Smooth muscle cell (in vitro differentiated cells): ENCODE measurements around the gene PADI4. TPM values are rescaled to one million over a fixed set of nuclear protein-coding genes. Genes with fewer than 3 reads are reported as not detected.

Source experiments
- DNase-seq: peaks from one replicate; lab custom pipeline; 2025; ENCODE audit not compliant: unreplicated experiment; lab: John Stamatoyannopoulos, UW
- H2AFZ ChIP-seq: fragments of 200-600 bp; sonication (generic); 2 replicates; pipeline ENCODE4 v1.6.0; 2016; ENCODE audit warnings: antibody characterized with exemption, low read depth, mild to moderate bottlenecking
- H3F3A ChIP-seq: fragments of 200-600 bp; sonication (generic); 2 replicates; pipeline ENCODE4 v1.6.0; 2017; ENCODE audit warnings: antibody characterized with exemption, low read depth
- H3K27ac ChIP-seq: fragments of 200-600 bp; sonication (generic); 2 replicates; pipeline ENCODE4 v1.5.1; 2016; ENCODE audit warnings: low read depth, mild to moderate bottlenecking
- H3K27me3 ChIP-seq: fragments of 200-600 bp; sonication (generic); 2 replicates; pipeline ENCODE4 v1.6.1; 2016; ENCODE audit warnings: low read depth, mild to moderate bottlenecking
- H3K36me3 ChIP-seq: fragments of 200-600 bp; sonication (generic); 2 replicates; pipeline ENCODE4 v1.5.1; 2016; ENCODE audit warnings: low read depth
- H3K4me1 ChIP-seq: fragments of 200-600 bp; sonication (generic); 2 replicates; pipeline ENCODE4 v1.5.1; 2016; ENCODE audit warnings: low read depth
- H3K4me2 ChIP-seq: fragments of 200-600 bp; sonication (generic); 2 replicates; pipeline ENCODE4 v1.6.0; 2016; ENCODE audit warnings: mild to moderate bottlenecking
- H3K4me3 ChIP-seq: fragments of 200-600 bp; sonication (generic); 2 replicates; pipeline ENCODE4 v1.5.1; 2016; ENCODE audit warnings: mild to moderate bottlenecking
- H3K79me2 ChIP-seq: fragments of 200-600 bp; sonication (generic); 2 replicates; pipeline ENCODE4 v1.6.0; 2016; ENCODE audit warnings: low read depth, mild to moderate bottlenecking
- H3K9ac ChIP-seq: fragments of 200-600 bp; sonication (generic); 2 replicates; pipeline ENCODE4 v1.6.0; 2016; ENCODE audit warnings: low read depth
- H3K9me3 ChIP-seq: fragments of 200-600 bp; sonication (generic); replicated peaks from 2 replicates; pipeline ENCODE4 v1.5.1; 2016; ENCODE audit warnings: low read depth
- H4K20me1 ChIP-seq: fragments of 200-600 bp; sonication (generic); 2 replicates; pipeline ENCODE4 v1.6.0; 2016; ENCODE audit warnings: low read depth
- WGBS: methylation state at CpG from one replicate; pipeline ENCODE4 v1.1.7; 2016; ENCODE audit warnings: low lambda C conversion rate; 5-methylcytosine and 5-hydroxymethylcytosine counted together
- polyA plus RNA-seq: library from polyadenylated mRNA; unstranded; fragments of >200 nt; fragmentation: Nextera tagmentation; extraction: Ambion mirVana; gene quantifications from 2 replicates; pipeline ENCODE4 v1.2.1, GENCODE V29; 2016
- total RNA-seq: library from RNA; depleted of rRNA; stranded (reverse); fragments of >200 nt; gene quantifications from 2 replicates; pipeline ENCODE4 v1.2.3, GENCODE V29; 2014
- TF ChIP-seq, protein P1 (sequence below): fragments of 200-600 bp; sonication (generic); IDR thresholded peaks from 2 replicates; pipeline ENCODE4 v1.5.1; 2017; ENCODE audit warnings: borderline replicate concordance, mild to moderate bottlenecking, antibody characterized with exemption; ENCODE audit not compliant: insufficient read depth, poor library complexity, severe bottlenecking

PADI4 gene
- total and polyA plus RNA-seq, 2 experiments from 2014 or later, result not detected

DNA sequence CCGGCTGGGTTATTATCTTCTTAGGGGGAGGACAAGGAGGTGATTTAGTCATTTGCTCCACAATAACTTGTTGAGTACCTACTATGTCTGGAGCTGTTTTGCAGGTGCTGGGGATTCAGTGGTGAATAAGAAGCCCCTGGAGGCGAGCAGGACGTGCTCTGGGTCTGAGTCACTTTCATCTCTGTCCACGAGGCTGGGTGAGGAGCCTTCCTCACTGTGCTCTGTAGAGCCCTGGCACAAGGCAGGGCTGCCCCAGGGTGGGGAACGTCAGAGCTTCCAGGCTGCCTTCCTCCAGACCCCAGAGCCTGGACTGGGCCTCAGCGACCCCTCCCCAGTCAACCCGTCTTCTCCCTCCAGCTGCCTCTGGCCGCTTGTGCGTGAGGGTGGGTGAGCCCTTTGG, 61.5 kb downstream of the PADI4 start:
- Histone ChIP-seq H3K36me3 (no peaks in the 10 kb centered on the region), H3K9ac (no peak overlapping the region), H3K27me3 (peaks cover 7% of the 10 kb centered on the region), H3F3A (no peaks in the 10 kb centered on the region), H3K79me2 (no peaks in the 10 kb centered on the region), H3K9me3 (no peaks in the 10 kb centered on the region), H4K20me1 (no peaks in the 10 kb centered on the region), H2AFZ (no peak overlapping the region), H3K4me1 (no peaks in the 10 kb centered on the region), H3K4me3 (no peak overlapping the region), H3K4me2 (no peak overlapping the region), H3K27ac (no peak overlapping the region)
- DNase-seq, result no peak
- 41% methylated on average over 9 of the region's 9 CpGs for WGBS
- TF ChIP-seq, protein P1, sequence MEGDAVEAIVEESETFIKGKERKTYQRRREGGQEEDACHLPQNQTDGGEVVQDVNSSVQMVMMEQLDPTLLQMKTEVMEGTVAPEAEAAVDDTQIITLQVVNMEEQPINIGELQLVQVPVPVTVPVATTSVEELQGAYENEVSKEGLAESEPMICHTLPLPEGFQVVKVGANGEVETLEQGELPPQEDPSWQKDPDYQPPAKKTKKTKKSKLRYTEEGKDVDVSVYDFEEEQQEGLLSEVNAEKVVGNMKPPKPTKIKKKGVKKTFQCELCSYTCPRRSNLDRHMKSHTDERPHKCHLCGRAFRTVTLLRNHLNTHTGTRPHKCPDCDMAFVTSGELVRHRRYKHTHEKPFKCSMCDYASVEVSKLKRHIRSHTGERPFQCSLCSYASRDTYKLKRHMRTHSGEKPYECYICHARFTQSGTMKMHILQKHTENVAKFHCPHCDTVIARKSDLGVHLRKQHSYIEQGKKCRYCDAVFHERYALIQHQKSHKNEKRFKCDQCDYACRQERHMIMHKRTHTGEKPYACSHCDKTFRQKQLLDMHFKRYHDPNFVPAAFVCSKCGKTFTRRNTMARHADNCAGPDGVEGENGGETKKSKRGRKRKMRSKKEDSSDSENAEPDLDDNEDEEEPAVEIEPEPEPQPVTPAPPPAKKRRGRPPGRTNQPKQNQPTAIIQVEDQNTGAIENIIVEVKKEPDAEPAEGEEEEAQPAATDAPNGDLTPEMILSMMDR, result no peak

DNA sequence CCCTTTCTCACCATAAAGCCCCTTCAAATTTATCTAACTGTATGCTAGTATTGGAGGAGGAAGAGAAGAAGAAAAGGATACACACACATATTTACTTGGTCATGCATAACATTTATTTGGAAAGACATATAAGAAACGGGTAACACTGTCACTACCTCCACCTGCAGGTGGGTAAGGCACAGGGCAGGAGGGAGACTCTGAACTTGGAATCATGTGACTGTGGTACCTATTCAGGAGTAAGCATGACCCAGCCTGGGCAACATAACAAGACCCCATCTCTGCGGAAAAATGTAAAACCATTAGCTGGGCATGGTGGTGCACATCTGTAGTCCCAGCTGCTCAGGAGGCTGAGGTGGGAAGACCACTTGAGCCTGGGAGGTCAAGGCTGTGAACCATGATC, 62.6 kb downstream of the PADI4 start:
- WGBS, result 74% methylated on average over 2 of the region's 2 CpGs
- TF ChIP-seq, protein P1, result peak; percentile 11
- Histone ChIP-seq H3F3A (no peaks in the 10 kb centered on the region), H3K27ac (no peak overlapping the region), H3K27me3 (peaks cover 7% of the 10 kb centered on the region), H3K9ac (no peak overlapping the region), H3K4me3 (no peak overlapping the region), H3K36me3 (no peaks in the 10 kb centered on the region), H3K4me2 (no peak overlapping the region), H3K79me2 (no peaks in the 10 kb centered on the region), H2AFZ (no peak overlapping the region), H4K20me1 (no peaks in the 10 kb centered on the region), H3K9me3 (no peaks in the 10 kb centered on the region), H3K4me1 (no peaks in the 10 kb centered on the region)
- DNase-seq, result no peak

DNA sequence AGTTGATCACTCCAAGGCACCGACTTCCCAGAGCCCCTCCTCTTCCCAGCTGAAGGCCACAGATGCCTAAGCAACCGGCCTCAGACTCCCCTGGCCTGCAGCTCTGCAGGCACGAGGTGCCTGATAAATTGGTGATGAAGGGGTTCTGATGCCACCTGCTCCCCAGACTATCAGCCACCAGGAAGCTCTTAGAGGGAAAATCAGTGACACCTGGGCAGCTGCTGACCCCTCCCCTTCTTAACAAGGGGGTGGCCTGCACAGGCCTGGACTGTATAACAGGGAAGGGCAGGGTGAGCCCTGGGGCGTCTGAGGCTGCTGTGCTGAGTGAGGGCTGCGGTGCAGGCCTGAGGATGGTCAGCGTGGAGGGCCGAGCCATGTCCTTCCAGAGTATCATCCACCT, 63.9 kb downstream of the PADI4 start, which contains the start of gene PADI6:
Gene PADI6 (plus strand): TSS at position 301 of the 400 bp plus-strand sequence. CDS start 50 bp downstream, at position 351.
- Histone ChIP-seq H3K27ac (no peak within 1 kb of the TSS), H3K9ac (no peak within 1 kb of the TSS), H3F3A (no peaks in the 10 kb centered on the region), H3K4me3 (no peak within 1 kb of the TSS), H3K4me2 (no peak within 1 kb of the TSS), H4K20me1 (no peaks in the 10 kb centered on the region), H3K4me1 (no peaks in the 10 kb centered on the region), H3K9me3 (no peaks in the 10 kb centered on the region), H3K27me3 (no peaks in the 10 kb centered on the region), H3K36me3 (no peaks in the 10 kb centered on the region), H2AFZ (no peak within 1 kb of the TSS), H3K79me2 (no peaks in the 10 kb centered on the region)
- TF ChIP-seq, protein P1, result no peak
- DNase-seq, result no peak
- 85% methylated on average over 7 of the region's 7 CpGs for WGBS

DNA sequence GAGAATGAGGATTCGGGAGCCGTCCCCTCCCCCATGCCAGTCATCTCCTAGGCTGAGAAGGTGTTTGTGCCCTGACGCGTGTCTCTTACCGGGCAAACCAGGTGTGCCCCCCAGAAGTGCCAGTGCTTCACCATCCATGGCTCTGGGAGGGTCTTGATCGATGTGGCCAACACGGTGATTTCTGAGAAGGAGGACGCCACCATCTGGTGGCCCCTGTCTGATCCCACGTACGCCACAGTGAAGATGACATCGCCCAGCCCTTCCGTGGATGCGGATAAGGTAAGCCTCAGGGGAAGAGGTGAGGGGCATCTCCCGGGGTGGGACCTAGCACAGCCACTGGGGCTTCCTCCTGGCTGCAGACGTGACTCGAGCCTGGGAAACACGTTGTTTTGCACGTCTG, 65.0 kb downstream of the PADI4 start:
- H3K36me3 ChIP-seq, result no peaks in the 10 kb centered on the region
- no peaks in the 10 kb centered on the region for H3K27me3 ChIP-seq
- no peak overlapping the region for H3K4me2 ChIP-seq
- no peak overlapping the region for H3K4me3 ChIP-seq
- no peak overlapping the region for H3K9ac ChIP-seq
- H3K79me2 ChIP-seq, result no peaks in the 10 kb centered on the region
- H2AFZ ChIP-seq, result no peak overlapping the region
- DNase-seq, result no peak
- H3F3A ChIP-seq, result no peaks in the 10 kb centered on the region
- H4K20me1 ChIP-seq, result no peaks in the 10 kb centered on the region
- no peaks in the 10 kb centered on the region for H3K9me3 ChIP-seq
- 84% methylated on average over 18 of the region's 18 CpGs for WGBS
- H3K27ac ChIP-seq, result no peak overlapping the region
- H3K4me1 ChIP-seq, result no peaks in the 10 kb centered on the region
- TF ChIP-seq, protein P1, result no peak
